ENCODE data around the gene GFOD2. TPM values are rescaled to one million over a fixed set of nuclear protein-coding genes. Genes with fewer than 3 reads are reported as not detected.

Gene GFOD2
- total and polyA plus RNA-seq, 7 donors: 8.0 to 17.3 (median 11.3) TPM

DNA sequence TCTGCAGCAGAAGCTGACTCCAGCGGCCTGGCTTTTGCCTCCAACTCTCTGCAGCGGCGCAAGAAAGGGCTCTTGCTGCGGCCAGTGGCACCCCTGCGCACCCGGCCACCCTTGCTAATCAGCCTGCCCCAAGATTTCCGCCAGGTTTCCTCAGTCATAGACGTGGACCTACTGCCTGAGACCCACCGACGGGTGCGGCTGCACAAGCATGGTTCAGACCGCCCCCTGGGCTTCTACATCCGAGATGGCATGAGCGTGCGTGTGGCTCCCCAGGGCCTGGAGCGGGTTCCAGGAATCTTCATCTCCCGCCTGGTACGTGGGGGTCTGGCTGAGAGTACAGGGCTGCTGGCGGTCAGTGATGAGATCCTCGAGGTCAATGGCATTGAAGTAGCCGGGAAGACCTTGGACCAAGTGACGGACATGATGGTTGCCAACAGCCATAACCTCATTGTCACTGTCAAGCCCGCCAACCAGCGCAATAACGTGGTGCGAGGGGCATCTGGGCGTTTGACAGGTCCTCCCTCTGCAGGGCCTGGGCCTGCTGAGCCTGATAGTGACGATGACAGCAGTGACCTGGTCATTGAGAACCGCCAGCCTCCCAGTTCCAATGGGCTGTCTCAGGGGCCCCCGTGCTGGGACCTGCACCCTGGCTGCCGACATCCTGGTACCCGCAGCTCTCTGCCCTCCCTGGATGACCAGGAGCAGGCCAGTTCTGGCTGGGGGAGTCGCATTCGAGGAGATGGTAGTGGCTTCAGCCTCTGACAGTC, 57.0 kb downstream of the GFOD2 start:
- DNase-seq (no peak), ATAC-seq (no peak)
- TF ChIP-seq, protein P1, sequence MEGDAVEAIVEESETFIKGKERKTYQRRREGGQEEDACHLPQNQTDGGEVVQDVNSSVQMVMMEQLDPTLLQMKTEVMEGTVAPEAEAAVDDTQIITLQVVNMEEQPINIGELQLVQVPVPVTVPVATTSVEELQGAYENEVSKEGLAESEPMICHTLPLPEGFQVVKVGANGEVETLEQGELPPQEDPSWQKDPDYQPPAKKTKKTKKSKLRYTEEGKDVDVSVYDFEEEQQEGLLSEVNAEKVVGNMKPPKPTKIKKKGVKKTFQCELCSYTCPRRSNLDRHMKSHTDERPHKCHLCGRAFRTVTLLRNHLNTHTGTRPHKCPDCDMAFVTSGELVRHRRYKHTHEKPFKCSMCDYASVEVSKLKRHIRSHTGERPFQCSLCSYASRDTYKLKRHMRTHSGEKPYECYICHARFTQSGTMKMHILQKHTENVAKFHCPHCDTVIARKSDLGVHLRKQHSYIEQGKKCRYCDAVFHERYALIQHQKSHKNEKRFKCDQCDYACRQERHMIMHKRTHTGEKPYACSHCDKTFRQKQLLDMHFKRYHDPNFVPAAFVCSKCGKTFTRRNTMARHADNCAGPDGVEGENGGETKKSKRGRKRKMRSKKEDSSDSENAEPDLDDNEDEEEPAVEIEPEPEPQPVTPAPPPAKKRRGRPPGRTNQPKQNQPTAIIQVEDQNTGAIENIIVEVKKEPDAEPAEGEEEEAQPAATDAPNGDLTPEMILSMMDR (IDR thresholded peaks at IDR 0.05): no peak

DNA sequence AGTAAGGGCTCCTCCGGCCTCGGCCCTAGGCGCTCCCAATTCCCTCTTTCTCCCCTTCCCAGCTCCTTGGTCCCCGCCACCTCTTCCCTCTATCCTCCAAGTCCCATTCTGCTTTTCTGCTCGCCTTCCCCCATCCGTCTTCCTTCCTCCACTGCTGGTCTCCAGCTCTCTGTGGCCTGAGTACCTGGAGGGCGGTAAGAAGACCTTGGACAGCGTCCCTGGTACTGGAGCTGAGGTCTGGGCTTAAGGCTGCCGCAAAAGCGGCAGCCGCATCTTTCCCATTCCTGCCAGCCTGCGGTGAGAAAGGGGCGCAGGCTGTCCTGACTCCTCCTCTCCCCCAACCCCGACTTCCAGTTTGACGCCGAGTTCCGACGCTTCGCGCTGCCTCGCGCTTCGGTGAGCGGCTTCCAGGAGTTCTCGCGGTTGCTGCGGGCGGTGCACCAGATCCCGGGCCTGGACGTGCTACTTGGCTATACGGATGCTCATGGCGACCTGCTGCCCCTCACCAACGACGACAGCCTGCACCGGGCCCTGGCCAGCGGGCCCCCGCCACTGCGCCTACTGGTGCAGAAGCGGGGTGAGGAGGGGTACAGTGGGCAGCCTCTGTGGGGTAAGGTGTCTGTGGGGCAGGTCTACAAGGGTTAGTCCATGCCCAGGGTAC, 57.9 kb downstream of the GFOD2 start:
- ATAC-seq (no peak), DNase-seq (no peak)
- intact Hi-C loops (cut with DNase I): no loop called here
- 19 to 23% (median 19%) methylated on average over 35 to 39 of the region's 39 CpGs for WGBS, 3 donors
- H3K4me1 ChIP-seq: peaks cover 21% of the 10 kb centered on the region
- no peaks in the 10 kb centered on the region for H3K9me3 ChIP-seq
- TF ChIP-seq, protein P1 (IDR thresholded peaks at IDR 0.05): no peak
- peak overlapping the region; percentile 87 for H3K27ac ChIP-seq
- H3K36me3 ChIP-seq (ENCODE audit: insufficient read depth in 1 of 2, low read depth in 1 of 2): peaks cover 0 to 36% of the 10 kb centered on the region in 2 donors
- no peaks in the 10 kb centered on the region for H3K27me3 ChIP-seq (ENCODE audit: insufficient read depth in 3 of 3, low read length in 2 of 3)
- peak overlapping the region; percentile 91 for H3K4me3 ChIP-seq

More for the DNA sequence above, 57.0 kb downstream of the GFOD2 start:
- H3K27me3 ChIP-seq (ENCODE audit: insufficient read depth in 3 of 3, low read length in 2 of 3): no peaks in the 10 kb centered on the region
- no peak overlapping the region for H3K27ac ChIP-seq
- intact Hi-C loops (cut with DNase I): no loop called here
- WGBS, 3 donors: 90 to 95% (median 94%) methylated on average over 34 of the region's 34 CpGs
- H3K4me1 ChIP-seq: peaks cover 24% of the 10 kb centered on the region
- peaks cover 0 to 36% of the 10 kb centered on the region in 2 donors for H3K36me3 ChIP-seq (ENCODE audit: insufficient read depth in 1 of 2, low read depth in 1 of 2)
- H3K9me3 ChIP-seq: no peaks in the 10 kb centered on the region
- no peak overlapping the region for H3K4me3 ChIP-seq

DNA sequence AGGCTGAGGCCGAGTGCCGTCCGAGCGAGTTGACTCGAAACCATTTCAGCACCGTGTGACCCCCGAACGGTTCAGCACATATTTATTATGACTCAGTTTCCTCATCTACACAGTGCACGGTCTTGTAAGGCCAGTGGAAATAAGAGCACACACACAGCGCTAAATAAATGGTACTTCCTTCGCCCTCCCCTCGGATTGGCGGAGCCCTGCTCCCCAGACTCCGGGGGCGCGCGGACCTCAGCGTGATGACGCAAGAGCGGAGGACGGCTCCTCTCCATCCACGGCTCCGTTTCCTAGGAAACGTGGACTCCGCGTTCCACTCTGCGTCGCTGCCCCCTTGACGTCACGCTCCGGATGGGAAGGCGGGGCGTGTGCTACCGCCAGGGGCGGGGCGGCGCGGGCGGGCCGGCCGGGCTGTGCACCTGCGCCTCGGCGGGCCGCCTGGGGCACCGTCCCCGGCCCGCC, 58.5 kb downstream of the GFOD2 start, which contains the start of gene PARD6A:
PARD6A (plus strand) TSS at position 397 of the 465 bp plus-strand sequence. CDS start 79 bp downstream, outside the sequence.
- intact Hi-C loops (cut with DNase I): no loop called here
- TF ChIP-seq, protein P1 (IDR thresholded peaks at IDR 0.05): no peak
- H3K4me3 ChIP-seq: peak within 1 kb of the TSS; percentile 91
- H3K9me3 ChIP-seq: no peaks in the 10 kb centered on the region
- H3K36me3 ChIP-seq (ENCODE audit: insufficient read depth in 1 of 2, low read depth in 1 of 2): peaks cover 0 to 36% of the 10 kb centered on the region in 2 donors
- peak; percentile 86 to 91 (median 88) for ATAC-seq
- H3K4me1 ChIP-seq: peaks cover 16% of the 10 kb centered on the region
- DNase-seq: peak; percentile 94 to 97
- 0 to 1% (median 0%) methylated on average over 42 to 48 of the region's 48 CpGs for WGBS, 3 donors
- peak within 1 kb of the TSS; percentile 87 for H3K27ac ChIP-seq
- no peaks in the 10 kb centered on the region for H3K27me3 ChIP-seq (ENCODE audit: insufficient read depth in 3 of 3, low read length in 2 of 3)

DNA sequence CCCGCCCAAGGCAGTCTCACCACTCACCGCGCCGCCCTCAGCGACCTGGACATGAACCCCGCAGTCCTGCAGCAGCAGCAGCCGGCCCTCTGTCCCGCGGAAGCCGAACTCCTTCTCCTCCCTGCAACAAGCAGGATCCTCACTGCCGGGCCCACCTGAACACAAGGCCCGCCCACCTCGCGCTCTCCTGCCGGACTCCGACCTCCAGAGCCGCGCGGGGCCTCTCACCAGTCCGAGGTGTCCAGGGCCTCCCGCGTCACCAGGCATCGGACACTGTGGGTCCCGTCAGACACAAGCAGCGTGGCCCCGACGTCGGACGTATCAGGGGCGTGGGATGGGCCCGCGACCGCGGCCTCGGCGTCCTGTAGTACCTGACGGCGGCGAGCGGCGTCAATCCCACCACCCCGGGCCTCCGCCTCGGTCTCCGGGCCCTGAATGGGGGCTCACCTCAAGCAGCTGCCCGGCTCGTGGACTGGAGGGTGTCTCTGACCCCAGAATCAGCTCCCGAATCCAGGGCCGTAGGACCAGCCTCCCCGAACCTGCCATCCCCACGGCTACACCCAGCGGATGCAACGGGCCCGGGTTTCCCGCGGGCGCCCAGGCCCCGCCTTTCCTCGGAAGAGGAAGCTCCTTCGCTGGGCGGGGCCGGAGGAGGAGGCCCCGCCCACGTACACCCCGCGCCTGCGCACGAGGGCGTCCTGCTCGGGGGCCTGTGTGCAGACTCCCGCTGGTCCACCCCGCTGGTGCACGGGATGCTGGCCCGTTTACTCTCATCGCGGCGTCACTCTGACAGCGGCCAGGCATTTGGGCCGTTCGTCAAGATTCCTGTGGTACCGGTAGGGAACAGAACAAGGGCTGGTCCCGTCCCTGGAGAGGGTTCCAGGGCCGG, 59.2 kb downstream of the GFOD2 start, which contains the start of gene ACD:
ACD (minus strand) TSS at position 586 of the 889 bp plus-strand sequence; CDS start at position 546, 40 bp downstream.
- intact Hi-C loops (cut with DNase I): loop anchor here in 1 of 2 donors (5.0 kb wide), 1 partner anchor 93 kb away; no protein-coding TSS in a partner anchor
- H3K36me3 ChIP-seq (ENCODE audit: insufficient read depth in 1 of 2, low read depth in 1 of 2): peaks cover 0 to 31% of the 10 kb centered on the region in 2 donors
- H3K9me3 ChIP-seq: no peaks in the 10 kb centered on the region
- H3K4me3 ChIP-seq: peak within 1 kb of the TSS; percentile 91
- H3K4me1 ChIP-seq: peaks cover 16% of the 10 kb centered on the region
- ATAC-seq (peak; percentile 92 to 96 (median 94)), DNase-seq (peak; percentile 92 to 95)
- peak within 1 kb of the TSS; percentile 87 for H3K27ac ChIP-seq
- peaks cover 0 to 2% (median under 1%) of the 10 kb centered on the region in 3 donors for H3K27me3 ChIP-seq (ENCODE audit: insufficient read depth in 3 of 3, low read length in 2 of 3)
- 0 to 1% (median 1%) methylated on average over 67 to 83 of the region's 83 CpGs for WGBS, 3 donors
- TF ChIP-seq, protein P1 (IDR thresholded peaks at IDR 0.05): no peak

Data from psoas muscle (tissue), 8 donors.